SU-DHL-6 (cell line): ENCODE results near the gene CYTH4.

ENCODE experiments used
- H2AFZ ChIP-seq: fragments of 200-600 bp; sonication (generic); 2 replicates; pipeline ENCODE4 v1.6.1; 2014; ENCODE audit warnings: low read depth, mild to moderate bottlenecking, moderate library complexity, mixed read lengths, antibody characterized with exemption, low read length; ENCODE audit not compliant: severe bottlenecking
- H3F3A ChIP-seq: fragments of 200-600 bp; shearing (Covaris generic); 2 replicates; pipeline ENCODE4 v1.6.0; 2016; ENCODE audit warnings: antibody characterized with exemption, mild to moderate bottlenecking; ENCODE audit not compliant: insufficient read depth
- H3K27ac ChIP-seq: fragments of 200-600 bp; sonication (generic); 2 replicates; pipeline ENCODE4 v1.5.1; 2016; ENCODE audit warnings: low read depth, mild to moderate bottlenecking, low read length, moderate library complexity, mixed read lengths
- H3K27me3 ChIP-seq: fragments of 200-600 bp; sonication (generic), shearing (Covaris generic); 2 replicates; pipeline ENCODE4 v1.6.0; 2014; ENCODE audit warnings: mild to moderate bottlenecking, low read length
- H3K36me3 ChIP-seq: fragments of 200-600 bp; sonication (generic); 2 replicates; pipeline ENCODE4 v1.6.1; 2014; ENCODE audit warnings: mild to moderate bottlenecking, low read length, mixed read lengths
- H3K4me2 ChIP-seq: fragments of 300-600, 200-600 bp; shearing (Covaris generic), sonication (generic); 2 replicates; pipeline ENCODE4 v1.6.0; 2014; ENCODE audit warnings: low read length, low read depth, mild to moderate bottlenecking; ENCODE audit not compliant: poor library complexity, severe bottlenecking
- H3K4me3 ChIP-seq: fragments of 200-600 bp; sonication (generic); 2 replicates; pipeline ENCODE4 v1.5.1; 2014; ENCODE audit warnings: antibody characterized with exemption, low read length, mild to moderate bottlenecking, mixed read lengths; ENCODE audit not compliant: insufficient read depth, poor library complexity, severe bottlenecking
- H3K79me2 ChIP-seq: fragments of 200-600 bp; sonication (generic); 2 replicates; pipeline ENCODE4 v1.6.1; 2014; ENCODE audit warnings: mild to moderate bottlenecking, low read length, moderate library complexity; ENCODE audit not compliant: insufficient read depth
- H3K9ac ChIP-seq: fragments of 200-600 bp; sonication (generic); 2 replicates; pipeline ENCODE4 v1.7.0; 2014; ENCODE audit warnings: mild to moderate bottlenecking, low read length
- H3K9me2 ChIP-seq: fragments of 200-600 bp; sonication (generic); replicated peaks from 2 replicates; pipeline ENCODE4 v1.6.1; 2014; ENCODE audit warnings: low read length; ENCODE audit not compliant: insufficient read depth
- H3K9me3 ChIP-seq: fragments of 200-600 bp; sonication (generic); 2 replicates; pipeline ENCODE4 v1.6.1; 2014; ENCODE audit warnings: low read length, mixed read lengths; ENCODE audit not compliant: insufficient read depth
- H4K20me1 ChIP-seq: fragments of 200-600 bp; sonication (generic); 2 replicates; pipeline ENCODE4 v1.6.1; 2014; ENCODE audit warnings: low read depth, mild to moderate bottlenecking, antibody characterized with exemption, low read length, moderate library complexity, mixed read lengths
- EZH2phosphoT487 ChIP-seq: fragments of 200-600 bp; sonication (generic), shearing (Covaris generic); conservative IDR thresholded peaks from 2 replicates; pipeline ENCODE4 v1.6.1; 2018; ENCODE audit warnings: mild to moderate bottlenecking, antibody characterized with exemption, low read length, moderate library complexity, mixed read lengths
- TF ChIP-seq, protein P1 (sequence below): fragments of 200-600 bp; sonication (generic); IDR thresholded peaks from one replicate; pipeline ENCODE4 v1.5.1; 2017; ENCODE audit warnings: antibody characterized with exemption, mild to moderate bottlenecking, low read length, moderate library complexity; ENCODE audit not compliant: insufficient read depth, poor library complexity, severe bottlenecking

The CYTH4 gene

DNA sequence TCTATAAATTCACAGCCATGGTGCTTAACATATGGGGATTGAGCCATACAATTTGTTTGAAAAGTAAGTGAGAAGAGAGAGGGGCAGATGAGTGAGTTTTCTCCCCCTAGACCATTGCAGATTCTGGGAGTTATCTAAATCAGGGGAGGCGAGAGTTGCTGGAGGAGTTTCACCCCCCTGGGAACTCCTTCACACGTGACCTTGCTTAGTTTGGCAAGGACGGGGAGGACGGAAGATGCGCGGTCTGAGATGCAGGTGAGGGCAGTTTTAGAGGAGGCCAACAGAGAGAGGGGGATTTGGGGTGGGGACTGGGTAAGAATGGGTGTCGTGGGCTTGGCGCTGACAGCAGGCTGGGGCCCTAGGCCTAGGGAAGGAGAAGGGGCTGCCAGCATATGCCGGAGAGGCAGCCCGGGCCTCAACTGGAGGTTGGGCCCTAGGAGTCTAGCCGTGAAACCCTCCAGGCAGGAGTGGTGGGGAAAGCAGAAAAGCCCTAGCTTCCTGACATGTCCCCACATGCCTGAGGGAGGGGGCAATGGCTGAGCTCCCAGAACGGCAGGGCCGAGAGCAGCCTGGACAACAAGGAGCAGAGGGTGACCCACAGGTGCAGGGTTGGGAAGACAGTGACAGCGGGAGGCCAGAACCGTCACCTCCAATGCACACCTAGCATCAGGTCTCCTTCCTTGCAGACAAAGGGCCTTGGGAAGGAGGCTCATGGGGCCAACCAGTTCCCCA is 81.1 kb downstream of the CYTH4 start:
- H3F3A ChIP-seq, result no peaks in the 10 kb centered on the region
- no peaks in the 10 kb centered on the region for H4K20me1 ChIP-seq
- H3K4me2 ChIP-seq, result no peak overlapping the region
- no peaks in the 10 kb centered on the region for H3K36me3 ChIP-seq
- H2AFZ ChIP-seq, result no peak overlapping the region
- no peak overlapping the region for H3K4me3 ChIP-seq
- no peaks in the 10 kb centered on the region for H3K79me2 ChIP-seq
- H3K27me3 ChIP-seq, result no peaks in the 10 kb centered on the region
- no peak for TF ChIP-seq EZH2phosphoT487
- TF ChIP-seq, protein P1, sequence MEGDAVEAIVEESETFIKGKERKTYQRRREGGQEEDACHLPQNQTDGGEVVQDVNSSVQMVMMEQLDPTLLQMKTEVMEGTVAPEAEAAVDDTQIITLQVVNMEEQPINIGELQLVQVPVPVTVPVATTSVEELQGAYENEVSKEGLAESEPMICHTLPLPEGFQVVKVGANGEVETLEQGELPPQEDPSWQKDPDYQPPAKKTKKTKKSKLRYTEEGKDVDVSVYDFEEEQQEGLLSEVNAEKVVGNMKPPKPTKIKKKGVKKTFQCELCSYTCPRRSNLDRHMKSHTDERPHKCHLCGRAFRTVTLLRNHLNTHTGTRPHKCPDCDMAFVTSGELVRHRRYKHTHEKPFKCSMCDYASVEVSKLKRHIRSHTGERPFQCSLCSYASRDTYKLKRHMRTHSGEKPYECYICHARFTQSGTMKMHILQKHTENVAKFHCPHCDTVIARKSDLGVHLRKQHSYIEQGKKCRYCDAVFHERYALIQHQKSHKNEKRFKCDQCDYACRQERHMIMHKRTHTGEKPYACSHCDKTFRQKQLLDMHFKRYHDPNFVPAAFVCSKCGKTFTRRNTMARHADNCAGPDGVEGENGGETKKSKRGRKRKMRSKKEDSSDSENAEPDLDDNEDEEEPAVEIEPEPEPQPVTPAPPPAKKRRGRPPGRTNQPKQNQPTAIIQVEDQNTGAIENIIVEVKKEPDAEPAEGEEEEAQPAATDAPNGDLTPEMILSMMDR, result no peak
- H3K9me3 ChIP-seq, result no peaks in the 10 kb centered on the region
- no peak overlapping the region for H3K27ac ChIP-seq
- no peaks in the 10 kb centered on the region for H3K9me2 ChIP-seq
- no peak overlapping the region for H3K9ac ChIP-seq
